Measurements from ENCODE around the gene ENTPD3. TPM values are rescaled to one million over a fixed set of nuclear protein-coding genes. Genes with fewer than 3 reads are reported as not detected.
A peak's percentile ranks its signal among the peaks of the same experiment; 100 is the strongest.

The ENTPD3 gene
- total RNA-seq, 4 donors from 2014 or later = 2.1 to 5.7 (median 4.9) TPM

GRCh38 chr3:40452562-40452875 lies 65.5 kb downstream of the ENTPD3 start:
- no peak for DNase-seq
- H3K36me3 ChIP-seq = no peaks in the 10 kb centered on the region
- peak overlapping the region; percentile 84 to 91 (median 88) for H3K27ac ChIP-seq
- intact Hi-C loops (cut with DNase I) = no loop called here
- H3K4me3 ChIP-seq (replicated peaks in 1 of 3) = peak overlapping the region; percentile 4 to 60 (median 44)
- WGBS, 2 donors = 0 to 1% methylated on average over 5 to 7 of the region's 7 CpGs
- H3K4me1 ChIP-seq = peaks cover 4 to 15% of the 10 kb centered on the region in 2 donors
- H3K27me3 ChIP-seq = no peaks in the 10 kb centered on the region
- no peaks in the 10 kb centered on the region for H3K9me3 ChIP-seq
- TF ChIP-seq POLR2A (IDR thresholded peaks at IDR 0.05) (no peak), CTCF (IDR thresholded peaks at IDR 0.05) (no peak)

GRCh38 chr3:40452876-40453730 lies 66.1 kb downstream of the ENTPD3 start:
- Histone ChIP-seq H3K9me3 (no peaks in the 10 kb centered on the region), H3K27me3 (no peaks in the 10 kb centered on the region), H3K36me3 (no peaks in the 10 kb centered on the region), H3K27ac (peak overlapping the region; percentile 84 to 91 (median 88)), H3K4me3 (replicated peaks in 1 of 3) (peak overlapping the region; percentile 4 to 60 (median 44)), H3K4me1 (peaks cover 9 to 19% of the 10 kb centered on the region in 2 donors)
- WGBS, 2 donors = 1% methylated on average over 25 to 34 of the region's 41 CpGs
- intact Hi-C loops (cut with DNase I) = no loop called here
- TF ChIP-seq CTCF (IDR thresholded peaks at IDR 0.05) (no peak), POLR2A (IDR thresholded peaks at IDR 0.05) (peak in 1 of 2 donors; percentile 84)
- peak; percentile 99 for DNase-seq

- Histone ChIP-seq H3K27me3 (no peaks in the 10 kb centered on the region), H3K4me3 (replicated peaks in 1 of 3) (no peak overlapping the region), H3K27ac (no peak overlapping the region), H3K4me1 (peaks cover 10 to 24% of the 10 kb centered on the region in 2 donors), H3K9me3 (no peaks in the 10 kb centered on the region), H3K36me3 (peaks cover 5 to 6% of the 10 kb centered on the region in 2 donors)
- TF ChIP-seq POLR2A (IDR thresholded peaks at IDR 0.05) (no peak), CTCF (IDR thresholded peaks at IDR 0.05) (no peak)
- DNase-seq = no peak
- intact Hi-C loops (cut with DNase I) = no loop called here
- WGBS, 2 donors = 37 to 44% methylated on average over 6 of the region's 6 CpGs
Observed at GRCh38 chr3:40453933-40454332, 66.9 kb downstream of the ENTPD3 start.

- Histone ChIP-seq H3K9me3 (no peaks in the 10 kb centered on the region), H3K4me3 (replicated peaks in 1 of 3) (no peak overlapping the region), H3K4me1 (peaks cover 10 to 24% of the 10 kb centered on the region in 2 donors), H3K27me3 (no peaks in the 10 kb centered on the region), H3K27ac (no peak overlapping the region), H3K36me3 (peaks cover 12 to 13% of the 10 kb centered on the region in 2 donors)
- no peak for DNase-seq
- TF ChIP-seq POLR2A (IDR thresholded peaks at IDR 0.05) (no peak), CTCF (IDR thresholded peaks at IDR 0.05) (no peak)
- intact Hi-C loops (cut with DNase I) = no loop called here
- 89 to 95% methylated on average over 4 of the region's 4 CpGs for WGBS, 2 donors
Observed at GRCh38 chr3:40455328-40455727, 68.3 kb downstream of the ENTPD3 start.

GRCh38 chr3:40456279-40456939 lies 69.4 kb downstream of the ENTPD3 start:
- intact Hi-C loops (cut with DNase I) = no loop called here
- Histone ChIP-seq H3K4me3 (replicated peaks in 1 of 3) (peak overlapping the region in 2 of 3 donors; percentile 26 to 86), H3K27me3 (no peaks in the 10 kb centered on the region), H3K9me3 (no peaks in the 10 kb centered on the region), H3K4me1 (peaks cover 10 to 24% of the 10 kb centered on the region in 2 donors), H3K27ac (peak overlapping the region; percentile 68 to 93 (median 87)), H3K36me3 (peaks cover 18 to 24% of the 10 kb centered on the region in 2 donors)
- no peak for TF ChIP-seq CTCF (IDR thresholded peaks at IDR 0.05)
- no peak for TF ChIP-seq POLR2A (IDR thresholded peaks at IDR 0.05)
- no peak for DNase-seq
- 51 to 54% methylated on average over 29 of the region's 29 CpGs for WGBS, 2 donors
